ENCODE measurements around the gene LMBRD1.

DNA sequence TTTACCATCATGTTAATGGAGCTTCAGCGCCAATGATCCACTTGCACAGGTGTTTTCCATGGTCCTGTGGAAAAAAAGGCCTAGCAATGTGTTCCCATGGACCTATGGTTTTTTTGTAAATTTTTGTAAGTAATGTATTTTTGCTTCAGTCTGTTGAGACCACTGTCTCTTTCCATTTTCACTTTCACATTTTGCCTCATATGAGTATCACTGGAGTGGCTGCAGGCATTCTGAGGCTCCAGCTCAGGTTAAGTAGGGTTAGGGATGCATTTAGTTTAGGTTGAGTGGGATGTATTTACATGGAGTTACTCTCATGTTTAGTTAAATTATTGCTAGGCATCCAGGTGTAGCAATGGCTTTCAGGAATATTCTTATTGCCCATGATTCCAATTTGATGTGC lies 19.2 kb upstream of the LMBRD1 start:
- TF ChIP-seq ATF2 (tag by site-specific recombination; IDR thresholded peaks at IDR 0.05; ENCODE audit: low read depth) (no peak), ZNF146 (tag by site-specific recombination; IDR thresholded peaks at IDR 0.05) (no peak), CTCF (tag by site-specific recombination; IDR thresholded peaks at IDR 0.05) (no peak), KLF16 (tag by site-specific recombination; IDR thresholded peaks at IDR 0.05) (no peak), ZNF639 (tag by site-specific recombination; IDR thresholded peaks at IDR 0.05) (no peak), ZBTB7A (tag by site-specific recombination; IDR thresholded peaks at IDR 0.05; ENCODE audit: low read depth) (no peak), ZNF10 (tag by site-specific recombination; IDR thresholded peaks at IDR 0.05) (no peak), YY1 (tag by site-specific recombination; IDR thresholded peaks at IDR 0.05) (no peak), ZNF747 (tag by site-specific recombination; IDR thresholded peaks at IDR 0.05) (no peak), ZNF549 (tag by site-specific recombination; IDR thresholded peaks at IDR 0.05) (no peak)
- TF ChIP-seq, protein P1, sequence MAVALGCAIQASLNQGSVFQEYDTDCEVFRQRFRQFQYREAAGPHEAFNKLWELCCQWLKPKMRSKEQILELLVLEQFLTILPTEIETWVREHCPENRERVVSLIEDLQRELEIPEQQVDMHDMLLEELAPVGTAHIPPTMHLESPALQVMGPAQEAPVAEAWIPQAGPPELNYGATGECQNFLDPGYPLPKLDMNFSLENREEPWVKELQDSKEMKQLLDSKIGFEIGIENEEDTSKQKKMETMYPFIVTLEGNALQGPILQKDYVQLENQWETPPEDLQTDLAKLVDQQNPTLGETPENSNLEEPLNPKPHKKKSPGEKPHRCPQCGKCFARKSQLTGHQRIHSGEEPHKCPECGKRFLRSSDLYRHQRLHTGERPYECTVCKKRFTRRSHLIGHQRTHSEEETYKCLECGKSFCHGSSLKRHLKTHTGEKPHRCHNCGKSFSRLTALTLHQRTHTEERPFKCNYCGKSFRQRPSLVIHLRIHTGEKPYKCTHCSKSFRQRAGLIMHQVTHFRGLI (tag by site-specific recombination; IDR thresholded peaks at IDR 0.05), result no peak
